Epidermal melanocyte (primary cell): ENCODE measurements around the gene TXLNA.

Experiments
- DNase-seq: peaks from one replicate; pipeline ENCODE4 v3.0.0; 2011; ENCODE audit warnings: low spot score; ENCODE audit not compliant: insufficient read length

The TXLNA gene

GRCh38 chr1:32246888-32247273 lies 67.4 kb downstream of the TXLNA start, which contains the start of gene FAM167B:
TSS of gene FAM167B (plus strand) at chr1:32247222. CDS start at chr1:32247422, 200 bp downstream.
- DNase-seq = peak; percentile 74

GRCh38 chr1:32247452-32247851 lies 68.0 kb downstream of the TXLNA start:
- no peak for DNase-seq
